H1 (cell line): ENCODE data around the gene OR10G7. TPM values are rescaled to one million over a fixed set of nuclear protein-coding genes. Genes with fewer than 3 reads are reported as not detected.
A peak's percentile ranks its signal among the peaks of the same experiment; 100 is the strongest.

ENCODE experiments used
- CTCF ChIA-PET: fragments of 300-600 bp; sonication (Branson Sonifier 250); formaldehyde crosslinking; loops from one replicate; lab custom pipeline; 2021; ENCODE audit not compliant: partially characterized antibody; lab: Charles Lee
- POLR2A ChIA-PET: fragments of 300-600 bp; sonication (Branson Sonifier 250); formaldehyde crosslinking; loops from one replicate; lab custom pipeline; 2021; ENCODE audit warnings: inconsistent platforms; ENCODE audit not compliant: partially characterized antibody; lab: Charles Lee
- DNase-seq, 2 experiments: peaks; one replicate each; pipeline versions ENCODE4 v3.0.0 to v3.0.0-alpha.2; 2010 to 2022; ENCODE audit warnings: low spot score in 2 of 2, low read depth in 1 of 2, mixed read lengths in 1 of 2
- FAIRE-seq: peaks from 2 replicates; lab custom pipeline; 2011; peaks lifted over from hg19 to GRCh38; lab: Jason Lieb, UNC
- H2AFZ ChIP-seq: 2 replicates; pipeline ENCODE4 v1.8.1; 2012; ENCODE audit warnings: low read length, inconsistent platforms
- H2AK5ac ChIP-seq: 2 replicates; pipeline ENCODE4 v1.6.1; 2013; ENCODE audit warnings: low read depth, low read length
- H2BK120ac ChIP-seq: replicated peaks from 2 replicates; pipeline ENCODE3; 2013; ENCODE audit warnings: low read depth, low read length, inconsistent platforms
- H2BK12ac ChIP-seq: 2 replicates; pipeline ENCODE4 v1.6.1; 2013; ENCODE audit warnings: low read depth, low read length
- H2BK15ac ChIP-seq: 2 replicates; pipeline ENCODE4 v1.6.1; 2013; ENCODE audit warnings: low read length
- H2BK20ac ChIP-seq: 2 replicates; pipeline ENCODE4 v1.6.1; 2013; ENCODE audit warnings: low read length
- H2BK5ac ChIP-seq: 2 replicates; pipeline ENCODE4 v1.6.1; 2013; ENCODE audit warnings: low read depth, low read length
- H3K14ac ChIP-seq: 2 replicates; pipeline ENCODE4 v1.6.1; 2013; ENCODE audit warnings: inconsistent platforms; ENCODE audit not compliant: insufficient read length
- H3K18ac ChIP-seq: 2 replicates; pipeline ENCODE4 v1.6.1; 2013; ENCODE audit warnings: low read length; ENCODE audit errors: extremely low read depth
- H3K23ac ChIP-seq: 2 replicates; pipeline ENCODE4 v1.6.1; 2013; ENCODE audit warnings: inconsistent platforms; ENCODE audit not compliant: insufficient read length
- H3K23me2 ChIP-seq: 2 replicates; pipeline ENCODE4 v1.6.1; 2013; ENCODE audit warnings: low read depth, low read length
- H3K27ac ChIP-seq: 2 replicates; pipeline ENCODE4 v1.6.1; 2011; ENCODE audit warnings: low read depth, low read length, inconsistent platforms
- H3K27me3 ChIP-seq, 4 experiments: replicated peaks in 1 of 4; 1 replicate in 1 of 4; 2 replicates in 3 of 4; pipeline versions ENCODE4 v1.6.1 to v1.8.1; 2011 to 2013; ENCODE audit warnings: low read length in 3 of 4, mild to moderate bottlenecking in 3 of 4, inconsistent platforms in 2 of 4, mixed read lengths in 2 of 4, moderate library complexity in 1 of 4; ENCODE audit not compliant: control insufficient read depth in 3 of 4, insufficient read depth in 3 of 4; ENCODE audit errors: extremely low read depth in 1 of 4
- H3K36me3 ChIP-seq, 4 experiments: 2 replicates each; pipeline versions ENCODE4 v1.6.1 to v1.8.1; 2011 to 2013; ENCODE audit warnings: mild to moderate bottlenecking in 4 of 4, low read length in 3 of 4, moderate library complexity in 2 of 4, control low read depth in 1 of 4, inconsistent platforms in 1 of 4; ENCODE audit not compliant: insufficient read depth in 4 of 4, control insufficient read depth in 2 of 4
- H3K4ac ChIP-seq: replicated peaks from 2 replicates; pipeline ENCODE3; 2013; ENCODE audit warnings: low read length, low read depth, mixed read lengths, inconsistent platforms; ENCODE audit not compliant: insufficient read length
- H3K4me1 ChIP-seq, 4 experiments: replicated peaks in 1 of 4; 1 replicate in 1 of 4; 2 replicates in 3 of 4; pipeline versions ENCODE4 v1.6.1 to v1.8.1; 2011 to 2013; ENCODE audit warnings: low read length in 3 of 4, inconsistent platforms in 2 of 4, mixed read lengths in 1 of 4; ENCODE audit not compliant: insufficient read depth in 4 of 4, control insufficient read depth in 3 of 4
- H3K4me2 ChIP-seq, 2 experiments: 2 replicates each; pipeline versions ENCODE4 v1.6.1 to v1.8.1; 2011 to 2013; ENCODE audit warnings: low read depth in 2 of 2, low read length in 2 of 2, control low read depth in 1 of 2, inconsistent platforms in 1 of 2, mild to moderate bottlenecking in 1 of 2; ENCODE audit not compliant: insufficient read depth in 1 of 2
- H3K4me3 ChIP-seq, 4 experiments: fragments of 200-600, 300-600 bp in 1 of 4; sonication (generic), shearing (Covaris generic), sonication (Bioruptor Twin) in 1 of 4; 2 replicates each; pipeline versions ENCODE4 v1.5.1 to v1.8.1; 2011 to 2016; ENCODE audit warnings: low read length in 4 of 4, low read depth in 3 of 4, control low read depth in 2 of 4, inconsistent platforms in 2 of 4, mild to moderate bottlenecking in 2 of 4, mixed read lengths in 1 of 4, moderate library complexity in 1 of 4; ENCODE audit not compliant: insufficient read depth in 2 of 4; ENCODE audit errors: extremely low read depth in 1 of 4
- H3K56ac ChIP-seq: replicated peaks from 2 replicates; pipeline ENCODE3; 2013; ENCODE audit warnings: low read depth, mild to moderate bottlenecking, mixed read lengths, low read length, inconsistent platforms; ENCODE audit not compliant: insufficient read length
- H3K79me1 ChIP-seq: 2 replicates; pipeline ENCODE4 v1.6.1; 2013; ENCODE audit warnings: low read depth, low read length, control low read depth
- H3K79me2 ChIP-seq, 2 experiments: 2 replicates each; pipeline versions ENCODE4 v1.6.1 to v1.8.1; 2012 to 2013; ENCODE audit warnings: low read length in 2 of 2, mild to moderate bottlenecking in 2 of 2, inconsistent platforms in 1 of 2; ENCODE audit not compliant: insufficient read depth in 2 of 2, control insufficient read depth in 1 of 2
- H3K9ac ChIP-seq, 4 experiments: replicated peaks in 1 of 4; 1 replicate in 1 of 4; 2 replicates in 3 of 4; pipeline versions ENCODE4 v1.6.1 to v1.8.1; 2011 to 2013; ENCODE audit warnings: low read depth in 3 of 4, low read length in 3 of 4, control low read depth in 2 of 4, mild to moderate bottlenecking in 2 of 4, moderate library complexity in 2 of 4, inconsistent platforms in 1 of 4; ENCODE audit errors: extremely low read depth in 1 of 4
- H3K9me3 ChIP-seq, 2 experiments: 2 replicates each; pipeline versions ENCODE4 v1.6.1 to v1.8.1; 2012 to 2013; ENCODE audit warnings: mild to moderate bottlenecking in 2 of 2, moderate library complexity in 2 of 2, control low read depth in 1 of 2, inconsistent platforms in 1 of 2, low read depth in 1 of 2, low read length in 1 of 2, mixed read lengths in 1 of 2; ENCODE audit not compliant: insufficient read depth in 2 of 2
- H4K20me1 ChIP-seq, 2 experiments: replicated peaks in 1 of 2; 2 replicates each; pipeline versions ENCODE3 to v1.8.1; 2011 to 2013; ENCODE audit warnings: inconsistent platforms in 2 of 2, low read length in 2 of 2, mild to moderate bottlenecking in 1 of 2; ENCODE audit not compliant: insufficient read depth in 2 of 2, control insufficient read depth in 1 of 2
- H4K5ac ChIP-seq: 2 replicates; pipeline ENCODE4 v1.6.1; 2013; ENCODE audit warnings: low read length, low read depth, mixed read lengths, inconsistent platforms; ENCODE audit not compliant: insufficient read length
- H4K8ac ChIP-seq: 2 replicates; pipeline ENCODE4 v1.8.0; 2013; ENCODE audit warnings: mild to moderate bottlenecking, moderate library complexity, low read length, inconsistent platforms; ENCODE audit not compliant: insufficient read depth; ENCODE audit errors: extremely low read depth
- H4K91ac ChIP-seq: replicated peaks from 2 replicates; pipeline ENCODE3; 2013; ENCODE audit warnings: low read length, mixed read lengths, inconsistent platforms; ENCODE audit not compliant: insufficient read length
- ASH2L ChIP-seq: fragments of 200-600, 300-600 bp; sonication (generic); IDR thresholded peaks from one replicate; pipeline ENCODE4 v1.7.1; 2017; ENCODE audit warnings: low read length
- ATF2 ChIP-seq: IDR thresholded peaks from 2 replicates; pipeline ENCODE4 v1.6.1; 2012; ENCODE audit warnings: low read length, inconsistent platforms
- BACH1 ChIP-seq: IDR thresholded peaks from 2 replicates; pipeline ENCODE4 v1.6.1; 2012; ENCODE audit warnings: low read length, improper control_type of control experiment
- BCL11A ChIP-seq, 2 experiments: IDR thresholded peaks; one replicate each; pipeline ENCODE4 v1.6.1; 2011; ENCODE audit warnings: low read depth in 2 of 2, low read length in 2 of 2, mild to moderate bottlenecking in 2 of 2
- CTBP2 ChIP-seq: IDR thresholded peaks from 2 replicates; pipeline ENCODE4 v1.7.0; 2011; ENCODE audit warnings: borderline replicate concordance, mild to moderate bottlenecking, moderate library complexity, mixed read lengths, low read length; ENCODE audit not compliant: insufficient read depth, insufficient read length
- JUND ChIP-seq: IDR thresholded peaks from 2 replicates; pipeline ENCODE4 v1.6.1; 2011; ENCODE audit warnings: mild to moderate bottlenecking, improper control_type of control experiment, low read length
- NANOG ChIP-seq: IDR thresholded peaks from 2 replicates; pipeline ENCODE4 v1.6.1; 2011; ENCODE audit warnings: low read length, low read depth, mild to moderate bottlenecking, inconsistent platforms; ENCODE audit not compliant: insufficient read depth, poor library complexity, severe bottlenecking
- POLR2A ChIP-seq, 2 experiments: IDR thresholded peaks; 1 replicate in 1 of 2; 2 replicates in 1 of 2; pipeline ENCODE4 v1.6.1; 2011; ENCODE audit warnings: low read depth in 2 of 2, low read length in 2 of 2, mild to moderate bottlenecking in 2 of 2; ENCODE audit errors: control extremely low read depth in 1 of 2
- POU5F1 ChIP-seq: IDR thresholded peaks from 2 replicates; pipeline ENCODE4 v1.6.1; 2011; ENCODE audit warnings: low read depth, mild to moderate bottlenecking, low read length, moderate library complexity
- RBBP5 ChIP-seq: IDR thresholded peaks from 2 replicates; pipeline ENCODE4 v1.7.1; 2012; ENCODE audit warnings: low read depth, mild to moderate bottlenecking, inconsistent platforms, low read length, moderate library complexity, borderline replicate concordance
- SP2 ChIP-seq: IDR thresholded peaks from 2 replicates; pipeline ENCODE4 v1.6.1; 2012; ENCODE audit warnings: mild to moderate bottlenecking, low read length, inconsistent platforms
- WGBS, 2 experiments: shearing (Covaris generic) in 1 of 2; methylation state at CpG; one replicate each; pipeline versions ENCODE4 v1.1.6 to v1.1.7; 2013 to 2015; ENCODE audit warnings: low lambda C conversion rate in 2 of 2, mixed read lengths in 2 of 2, inconsistent platforms in 1 of 2, low coverage in 1 of 2, missing lambda C conversion rate in 1 of 2; ENCODE audit not compliant: insufficient replicate concordance in 2 of 2, insufficient coverage in 1 of 2, insufficient read length in 1 of 2; ENCODE audit errors: extremely low coverage in 1 of 2, missing lambda C conversion rate in 1 of 2; 5-methylcytosine and 5-hydroxymethylcytosine counted together
- polyA plus RNA-seq, 7 experiments: library from polyadenylated mRNA; depleted of rRNA in 3 of 7; stranded (reverse) in 5 of 7; unstranded in 2 of 7; fragments of >200 nt in 5 of 7; fragments of 200-250 nt in 2 of 7; gene quantifications; 1 replicate in 5 of 7; 2 replicates in 1 of 7; 4 replicates in 1 of 7; pipeline versions ENCODE4 v1.2.1 to v1.2.3, GENCODE V29; 2011 to 2013; ENCODE audit warnings: missing spikeins in 2 of 7, mixed read lengths in 2 of 7
- total RNA-seq: library from RNA; stranded (reverse); fragmentation: NEBNext Ultra II Directional; extraction: Animal tissue kit (Norgen Biotek cat#: 25700); gene quantifications from 2 replicates; pipeline ENCODE4 v1.2.1, GENCODE V29; 2021
- TF ChIP-seq, protein P1 (sequence below): IDR thresholded peaks from 2 replicates; pipeline ENCODE4 v1.6.1; 2011; ENCODE audit warnings: low read depth, mild to moderate bottlenecking, low read length; ENCODE audit not compliant: insufficient read depth

OR10G7 gene
- total and polyA plus RNA-seq, 2 of the 8 experiments (the other 6 are each of a cell fraction or from before 2014, with no cell fraction given) = not detected

DNA sequence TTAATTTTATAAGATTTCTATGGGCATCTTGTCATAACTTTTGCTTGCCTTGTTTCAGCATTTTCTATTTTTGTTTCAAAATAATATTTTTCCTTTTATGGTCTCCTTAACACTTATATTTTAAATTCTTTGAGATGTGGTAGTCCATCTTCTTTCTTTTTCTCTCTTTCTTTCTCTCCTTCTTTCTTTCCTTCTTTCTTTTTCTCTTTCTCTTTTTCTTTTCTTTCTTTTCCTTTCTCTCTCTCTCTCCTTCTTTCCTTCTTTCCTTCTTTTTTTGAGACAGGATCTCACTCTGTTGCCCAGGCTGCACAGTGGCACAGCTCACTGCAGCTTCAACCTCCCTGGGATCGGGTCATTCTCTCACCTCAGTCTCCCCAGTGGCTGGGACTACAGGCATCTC lies 36.1 kb upstream of the OR10G7 start:
- Histone ChIP-seq H2BK120ac (no peak overlapping the region), H3K18ac (no peak overlapping the region), H3K56ac (no peak overlapping the region), H3K23ac (no peak overlapping the region), H2BK12ac (no peak overlapping the region), H2BK5ac (no peak overlapping the region), H4K91ac (no peak overlapping the region), H3K27ac (no peak overlapping the region), H4K20me1 (no peaks in the 10 kb centered on the region), H3K4me1 (peaks cover 0 to 3% (median 0%) of the 10 kb centered on the region in 4 experiments; a peak in 1 of 7 replicates), H3K79me1 (no peaks in the 10 kb centered on the region), H3K9ac (no peak overlapping the region), H3K14ac (no peak overlapping the region), H3K4ac (no peak overlapping the region), H3K27me3 (no peaks in the 10 kb centered on the region), H2AFZ (no peak overlapping the region), H4K8ac (peak overlapping the region; percentile 16; the same call in 1 of the 2 replicates), H3K9me3 (no peaks in the 10 kb centered on the region), H3K4me3 (no peak overlapping the region), H3K4me2 (no peak overlapping the region), H3K23me2 (no peaks in the 10 kb centered on the region), H3K36me3 (no peaks in the 10 kb centered on the region), H4K5ac (no peak overlapping the region), H3K79me2 (no peaks in the 10 kb centered on the region), H2AK5ac (no peak overlapping the region), H2BK15ac (no peak overlapping the region), H2BK20ac (no peak overlapping the region)
- CTCF ChIA-PET = interaction anchor here (0.7 to 1.1 kb wide), 2 partner anchors 9 to 200 kb away, joined by 3 to 4 read pairs; no protein-coding TSS in a partner anchor
- WGBS, 2 experiments = 100% methylated on average over 1 of the region's 1 CpG; no CpG with 5 or more reads in 1 of the 2 experiments
- POLR2A ChIA-PET = interaction anchor here (1.4 kb wide), 1 partner anchor 38 kb away, joined by 4 read pairs; the partner anchor contains the start of gene VWA5A
- DNase-seq = no peak
- FAIRE-seq = no peak
- TF ChIP-seq ATF2 (no peak), POU5F1 (no peak), SP2 (no peak), NANOG (no peak), BACH1 (no peak), BCL11A (IDR thresholded peaks at IDR 0.05; ENCODE audit: low read depth in 2 of 2, low read length in 2 of 2) (no peak), JUND (no peak), RBBP5 (no peak), POLR2A (IDR thresholded peaks at IDR 0.05; ENCODE audit: control extremely low read depth in 1 of 2, low read depth in 2 of 2, low read length in 2 of 2) (no peak), CTBP2 (no peak), ASH2L (no peak)
- TF ChIP-seq, protein P1, sequence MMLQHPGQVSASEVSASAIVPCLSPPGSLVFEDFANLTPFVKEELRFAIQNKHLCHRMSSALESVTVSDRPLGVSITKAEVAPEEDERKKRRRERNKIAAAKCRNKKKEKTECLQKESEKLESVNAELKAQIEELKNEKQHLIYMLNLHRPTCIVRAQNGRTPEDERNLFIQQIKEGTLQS = no peak
